PC-3 (cell line): ENCODE measurements around the gene SPTLC2.

Experiments
- EZH2 ChIP-seq: fragments of 300-600 bp; sonication (generic); IDR thresholded peaks from one replicate; pipeline ENCODE4 v1.6.1; 2017; ENCODE audit warnings: antibody characterized with exemption, mild to moderate bottlenecking, low read length; ENCODE audit not compliant: unreplicated experiment
- EZH2phosphoT487 ChIP-seq: fragments of 300-600 bp; sonication (generic); IDR thresholded peaks from 2 replicates; pipeline ENCODE4 v1.6.1; 2018; ENCODE audit warnings: mild to moderate bottlenecking, antibody characterized with exemption, low read length, borderline replicate concordance
- TF ChIP-seq, protein P1 (sequence below): fragments of 300-600 bp; sonication (generic); conservative IDR thresholded peaks from 2 replicates; pipeline ENCODE4 v1.5.1; 2017; ENCODE audit warnings: antibody characterized with exemption, low read depth, mild to moderate bottlenecking, low read length

- no peak for TF ChIP-seq EZH2
- TF ChIP-seq, protein P1, sequence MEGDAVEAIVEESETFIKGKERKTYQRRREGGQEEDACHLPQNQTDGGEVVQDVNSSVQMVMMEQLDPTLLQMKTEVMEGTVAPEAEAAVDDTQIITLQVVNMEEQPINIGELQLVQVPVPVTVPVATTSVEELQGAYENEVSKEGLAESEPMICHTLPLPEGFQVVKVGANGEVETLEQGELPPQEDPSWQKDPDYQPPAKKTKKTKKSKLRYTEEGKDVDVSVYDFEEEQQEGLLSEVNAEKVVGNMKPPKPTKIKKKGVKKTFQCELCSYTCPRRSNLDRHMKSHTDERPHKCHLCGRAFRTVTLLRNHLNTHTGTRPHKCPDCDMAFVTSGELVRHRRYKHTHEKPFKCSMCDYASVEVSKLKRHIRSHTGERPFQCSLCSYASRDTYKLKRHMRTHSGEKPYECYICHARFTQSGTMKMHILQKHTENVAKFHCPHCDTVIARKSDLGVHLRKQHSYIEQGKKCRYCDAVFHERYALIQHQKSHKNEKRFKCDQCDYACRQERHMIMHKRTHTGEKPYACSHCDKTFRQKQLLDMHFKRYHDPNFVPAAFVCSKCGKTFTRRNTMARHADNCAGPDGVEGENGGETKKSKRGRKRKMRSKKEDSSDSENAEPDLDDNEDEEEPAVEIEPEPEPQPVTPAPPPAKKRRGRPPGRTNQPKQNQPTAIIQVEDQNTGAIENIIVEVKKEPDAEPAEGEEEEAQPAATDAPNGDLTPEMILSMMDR, result no peak
- TF ChIP-seq EZH2phosphoT487, result no peak
These were observed 148.6 kb downstream of the SPTLC2 start for GRCh38 chr14:77467801-77468200.
